CD14-positive monocyte (primary cell): ENCODE results near the gene SMG7. TPM values are rescaled to one million over a fixed set of nuclear protein-coding genes. Genes with fewer than 3 reads are reported as not detected.

Experiments
- DNase-seq, 3 donors: peaks; one replicate each; pipeline ENCODE4 v3.0.0-alpha.2; 2011 to 2022
- H2AFZ ChIP-seq: 2 replicates; pipeline ENCODE4 v1.6.0; 2012; ENCODE audit warnings: mild to moderate bottlenecking, low read depth, low read length, inconsistent platforms; ENCODE audit not compliant: insufficient read depth, poor library complexity, severe bottlenecking
- H3K27ac ChIP-seq, 2 donors: 1 replicate in 1 of 2; 2 replicates in 1 of 2; pipeline ENCODE4 v1.5.1; 2012 to 2013; ENCODE audit warnings: low read length in 2 of 2, control low read depth in 1 of 2, inconsistent platforms in 1 of 2, low read depth in 1 of 2, mild to moderate bottlenecking in 1 of 2
- H3K27me3 ChIP-seq, 2 donors: one replicate each; pipeline versions ENCODE4 v1.6.0 to v1.6.1; 2011 to 2013; ENCODE audit warnings: low read length in 2 of 2; ENCODE audit not compliant: control insufficient read depth in 2 of 2, insufficient read depth in 2 of 2
- H3K36me3 ChIP-seq, 2 donors: replicated peaks in 1 of 2; 1 replicate in 1 of 2; 2 replicates in 1 of 2; pipeline versions ENCODE4 v1.5.1 to v1.6.1; 2012 to 2013; ENCODE audit warnings: low read length in 2 of 2, control low read depth in 1 of 2, inconsistent platforms in 1 of 2, mild to moderate bottlenecking in 1 of 2; ENCODE audit not compliant: insufficient read depth in 2 of 2, control insufficient read depth in 1 of 2
- H3K4me1 ChIP-seq, 2 donors: 1 replicate in 1 of 2; 2 replicates in 1 of 2; pipeline versions ENCODE4 v1.5.1 to v1.6.1; 2012 to 2013; ENCODE audit warnings: low read length in 2 of 2, control low read depth in 1 of 2, inconsistent platforms in 1 of 2, mild to moderate bottlenecking in 1 of 2, moderate library complexity in 1 of 2; ENCODE audit not compliant: insufficient read depth in 2 of 2, control insufficient read depth in 1 of 2
- H3K4me2 ChIP-seq: replicated peaks from 2 replicates; pipeline ENCODE3; 2012; ENCODE audit warnings: low read length, moderate library complexity, mild to moderate bottlenecking; ENCODE audit not compliant: poor library complexity, severe bottlenecking; ENCODE audit errors: extremely low read depth
- H3K4me3 ChIP-seq, 3 experiments: fragments of 200-600 bp in 1 of 3; sonication (generic) in 1 of 3; replicated peaks in 1 of 3; 1 replicate in 2 of 3; 2 replicates in 1 of 3; pipeline ENCODE4 v1.5.1; 2011 to 2013; ENCODE audit warnings: low read length in 3 of 3, mild to moderate bottlenecking in 3 of 3, control low read depth in 2 of 3, low read depth in 2 of 3, inconsistent platforms in 1 of 3, moderate library complexity in 1 of 3
- H3K79me2 ChIP-seq: 2 replicates; pipeline ENCODE4 v1.6.0; 2012; ENCODE audit warnings: mild to moderate bottlenecking, control low read depth, inconsistent platforms, low read length, moderate library complexity; ENCODE audit not compliant: insufficient read depth
- H3K9ac ChIP-seq: 2 replicates; pipeline ENCODE4 v1.6.0; 2017; ENCODE audit warnings: low read length, mild to moderate bottlenecking; ENCODE audit not compliant: insufficient read depth, poor library complexity, severe bottlenecking
- H3K9me3 ChIP-seq, 2 donors: replicated peaks in 1 of 2; 1 replicate in 1 of 2; 2 replicates in 1 of 2; pipeline versions ENCODE4 v1.5.1 to v1.6.1; 2012 to 2013; ENCODE audit warnings: low read length in 2 of 2, control low read depth in 1 of 2; ENCODE audit not compliant: control insufficient read depth in 1 of 2, insufficient read depth in 1 of 2
- H4K20me1 ChIP-seq: 2 replicates; pipeline ENCODE4 v1.6.0; 2012; ENCODE audit warnings: mild to moderate bottlenecking, low read length, control low read depth, moderate library complexity; ENCODE audit not compliant: insufficient read depth
- H3K27ac Mint-ChIP-seq, 7 donors: one replicate each; pipeline ENCODE4 v1.8.0; 2020; ENCODE audit warnings: mild to moderate bottlenecking in 7 of 7, mixed read lengths in 7 of 7, moderate library complexity in 6 of 7, inconsistent platforms in 2 of 7
- H3K27me3 Mint-ChIP-seq, 3 donors: one replicate each; pipeline ENCODE4 v1.8.0; 2021 to 2022; ENCODE audit warnings: low read depth in 3 of 3, mild to moderate bottlenecking in 3 of 3, mixed read lengths in 3 of 3, moderate library complexity in 3 of 3, inconsistent platforms in 1 of 3
- H3K36me3 Mint-ChIP-seq, 2 donors: one replicate each; pipeline ENCODE4 v1.8.0; 2020; ENCODE audit warnings: mixed read lengths in 2 of 2, inconsistent platforms in 1 of 2, mild to moderate bottlenecking in 1 of 2
- H3K4me1 Mint-ChIP-seq: one replicate; pipeline ENCODE4 v1.8.0; 2020; ENCODE audit warnings: mild to moderate bottlenecking, mixed read lengths
- H3K4me3 Mint-ChIP-seq, 2 donors: one replicate each; pipeline ENCODE4 v1.8.0; 2020; ENCODE audit warnings: mild to moderate bottlenecking in 2 of 2, mixed read lengths in 2 of 2, moderate library complexity in 1 of 2
- H3K9me3 Mint-ChIP-seq, 7 donors: one replicate each; pipeline ENCODE4 v1.8.0; 2020 to 2022; ENCODE audit warnings: mixed read lengths in 7 of 7, mild to moderate bottlenecking in 6 of 7, moderate library complexity in 6 of 7, inconsistent platforms in 2 of 7
- CTCF ChIP-seq: fragments of 200-600 bp; IDR thresholded peaks from one replicate; pipeline ENCODE4 v1.8.0; 2022; ENCODE audit warnings: antibody characterized with exemption, mild to moderate bottlenecking
- WGBS: methylation state at CpG from one replicate; pipeline ENCODE4 v1.1.5; 2013; ENCODE audit warnings: missing lambda C conversion rate; ENCODE audit not compliant: insufficient coverage; 5-methylcytosine and 5-hydroxymethylcytosine counted together
- intact Hi-C, 2 donors: fragments of 100-400 bp; cut with micrococcal nuclease; formaldehyde crosslinking; loops; one replicate each; pipeline versions ENCODE4 v1.15.0 to v1.15.1; 2023
- polyA plus RNA-seq, 3 donors: library from polyadenylated mRNA; depleted of rRNA in 1 of 3; unstranded in 2 of 3; stranded (reverse) in 1 of 3; fragments of 300-500 nt in 2 of 3; fragments of >200 nt in 1 of 3; fragmentation: Illumina TruSeq in 2 of 3; gene quantifications; 1 replicate in 2 of 3; 2 replicates in 1 of 3; pipeline ENCODE4 v1.2.3, GENCODE V29; 2012 to 2021

SMG7 gene
- polyA plus RNA-seq, 3 donors = 11.5 to 31.3 (median 19.4) TPM

- intact Hi-C loops = no loop called here
- Mint-ChIP-seq H3K36me3 (peaks cover 2 to 3% of the 10 kb centered on the region in 2 donors), H3K27me3 (no peaks in the 10 kb centered on the region), H3K4me1 (peaks cover 17% of the 10 kb centered on the region), H3K4me3 (no peak overlapping the region), H3K27ac (peak overlapping the region in 1 of 7 donors; percentile 37), H3K9me3 (peaks cover 0 to 2% (median 0%) of the 10 kb centered on the region in 7 donors)
- Histone ChIP-seq H2AFZ (no peak overlapping the region), H3K4me3 (no peak overlapping the region), H3K27ac (no peak overlapping the region), H3K79me2 (peaks cover 99% of the 10 kb centered on the region), H3K36me3 (no peaks in the 10 kb centered on the region), H3K4me2 (no peak overlapping the region), H4K20me1 (peaks cover 98% of the 10 kb centered on the region), H3K27me3 (no peaks in the 10 kb centered on the region), H3K9ac (no peak overlapping the region), H3K9me3 (no peaks in the 10 kb centered on the region), H3K4me1 (peaks cover 0 to 7% of the 10 kb centered on the region in 2 donors)
- WGBS = 100% methylated on average over 1 of the region's 2 CpGs
- DNase-seq = no peak
- TF ChIP-seq CTCF = no peak
These were observed 24.9 kb downstream of the SMG7 start for GRCh38 chr1:183497218-183497617.

DNA sequence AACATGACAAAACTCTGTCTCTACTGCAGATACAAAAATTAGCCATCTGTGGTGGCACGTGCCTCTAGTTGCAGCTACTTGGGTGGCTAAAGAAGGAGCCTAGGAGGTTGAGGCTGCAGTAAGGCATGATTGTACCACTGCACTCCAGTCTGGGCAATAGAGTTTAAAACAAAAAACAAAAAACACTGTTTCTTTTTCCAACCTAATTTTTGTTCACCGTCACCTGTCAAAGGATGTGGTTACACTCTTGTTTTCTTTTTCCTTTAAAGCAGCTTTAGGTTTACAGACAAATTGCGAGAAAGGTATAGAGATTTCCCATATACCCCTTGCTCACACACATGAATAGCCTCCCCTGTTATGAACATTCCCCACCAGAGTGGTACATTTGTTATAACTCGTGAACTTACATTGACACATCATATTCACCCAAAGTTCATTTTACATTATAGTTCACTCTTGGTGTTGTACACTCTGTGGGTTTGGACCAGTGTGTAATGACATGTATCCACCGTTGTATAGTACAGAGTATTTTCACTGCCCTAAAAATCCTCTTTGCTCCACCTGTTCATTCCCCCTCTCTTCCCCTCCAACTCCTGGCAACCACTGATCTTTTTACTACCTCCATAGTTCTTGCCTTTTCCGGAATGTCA, 26.2 kb downstream of the SMG7 start:
- peak overlapping the region in 2 of 7 donors; percentile 50 to 73 for H3K27ac Mint-ChIP-seq
- no peak overlapping the region for H3K4me2 ChIP-seq
- peaks cover 0 to 2% (median 0%) of the 10 kb centered on the region in 7 donors for H3K9me3 Mint-ChIP-seq
- H3K27me3 ChIP-seq = no peaks in the 10 kb centered on the region
- no peak for DNase-seq
- peaks cover 12% of the 10 kb centered on the region for H3K4me1 Mint-ChIP-seq
- no peak overlapping the region for H3K4me3 ChIP-seq
- no peak overlapping the region for H3K4me3 Mint-ChIP-seq
- no peak overlapping the region for H3K9ac ChIP-seq
- no peaks in the 10 kb centered on the region for H3K27me3 Mint-ChIP-seq
- H3K36me3 ChIP-seq = no peaks in the 10 kb centered on the region
- peaks cover 2 to 3% of the 10 kb centered on the region in 2 donors for H3K36me3 Mint-ChIP-seq
- H2AFZ ChIP-seq = no peak overlapping the region
- H3K79me2 ChIP-seq = peaks cover 99% of the 10 kb centered on the region
- H4K20me1 ChIP-seq = peaks cover 98% of the 10 kb centered on the region
- intact Hi-C loops = no loop called here
- 80% methylated on average over 1 of the region's 6 CpGs for WGBS
- no peak overlapping the region for H3K27ac ChIP-seq
- H3K4me1 ChIP-seq = peaks cover 0 to 5% of the 10 kb centered on the region in 2 donors
- H3K9me3 ChIP-seq = no peaks in the 10 kb centered on the region
- TF ChIP-seq CTCF = no peak
